Upper lobe of left lung (tissue), 4 donors: ENCODE measurements around the gene SAP30L.

Source experiments
- EP300 ChIP-seq, 4 donors: sonication (generic); formaldehyde crosslinking; IDR thresholded peaks; one replicate each; pipeline ENCODE4 v1.5.1; 2017; ENCODE audit warnings: antibody characterized with exemption in 4 of 4, control low read depth in 2 of 4
- POLR2A ChIP-seq, 4 donors: fragments of 450-650 bp; IDR thresholded peaks; one replicate each; pipeline ENCODE4 v1.5.1; 2016 to 2017; ENCODE audit warnings: antibody characterized with exemption in 4 of 4, mild to moderate bottlenecking in 2 of 4
- POLR2AphosphoS5 ChIP-seq, 2 donors: sonication (generic); formaldehyde crosslinking; IDR thresholded peaks; one replicate each; pipeline ENCODE4 v1.5.1; 2017; ENCODE audit warnings: antibody characterized with exemption in 2 of 2
- TF ChIP-seq, protein P1 (sequence below), 6 experiments: fragments of 450-650 bp in 4 of 6; fragments of 200-600 bp in 2 of 6; sonication (generic) in 2 of 6; IDR thresholded peaks; one replicate each; pipeline ENCODE4 v1.5.1; 2016 to 2019; ENCODE audit warnings: antibody characterized with exemption in 6 of 6

DNA sequence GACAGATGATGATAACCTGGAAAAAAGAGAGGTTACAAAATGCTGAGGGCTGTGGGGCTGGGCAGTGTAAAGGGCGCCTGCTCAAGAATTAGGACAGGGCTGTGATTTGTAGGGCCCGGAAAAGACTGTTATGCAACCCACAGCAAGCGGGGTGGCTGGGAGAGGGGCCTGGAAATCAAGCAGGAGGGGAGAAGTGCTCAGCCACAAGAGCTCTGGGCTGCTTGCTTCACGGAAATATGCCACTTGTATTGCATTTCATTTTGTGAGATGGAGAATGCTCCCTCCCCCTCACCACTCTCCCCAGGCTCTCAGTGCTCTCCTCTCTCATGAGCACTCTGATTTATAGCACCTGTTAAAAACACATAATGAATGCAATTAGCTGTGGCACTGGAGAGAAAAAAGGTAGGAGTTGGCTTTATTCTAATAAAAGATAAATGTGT is 40.6 kb downstream of the SAP30L start:
- TF ChIP-seq, protein P1, sequence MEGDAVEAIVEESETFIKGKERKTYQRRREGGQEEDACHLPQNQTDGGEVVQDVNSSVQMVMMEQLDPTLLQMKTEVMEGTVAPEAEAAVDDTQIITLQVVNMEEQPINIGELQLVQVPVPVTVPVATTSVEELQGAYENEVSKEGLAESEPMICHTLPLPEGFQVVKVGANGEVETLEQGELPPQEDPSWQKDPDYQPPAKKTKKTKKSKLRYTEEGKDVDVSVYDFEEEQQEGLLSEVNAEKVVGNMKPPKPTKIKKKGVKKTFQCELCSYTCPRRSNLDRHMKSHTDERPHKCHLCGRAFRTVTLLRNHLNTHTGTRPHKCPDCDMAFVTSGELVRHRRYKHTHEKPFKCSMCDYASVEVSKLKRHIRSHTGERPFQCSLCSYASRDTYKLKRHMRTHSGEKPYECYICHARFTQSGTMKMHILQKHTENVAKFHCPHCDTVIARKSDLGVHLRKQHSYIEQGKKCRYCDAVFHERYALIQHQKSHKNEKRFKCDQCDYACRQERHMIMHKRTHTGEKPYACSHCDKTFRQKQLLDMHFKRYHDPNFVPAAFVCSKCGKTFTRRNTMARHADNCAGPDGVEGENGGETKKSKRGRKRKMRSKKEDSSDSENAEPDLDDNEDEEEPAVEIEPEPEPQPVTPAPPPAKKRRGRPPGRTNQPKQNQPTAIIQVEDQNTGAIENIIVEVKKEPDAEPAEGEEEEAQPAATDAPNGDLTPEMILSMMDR (IDR thresholded peaks at IDR 0.05), result no peak
- TF ChIP-seq POLR2A (IDR thresholded peaks at IDR 0.05) (no peak), POLR2AphosphoS5 (IDR thresholded peaks at IDR 0.05) (no peak), EP300 (IDR thresholded peaks at IDR 0.05) (no peak)
